Mesenchymal stem cell (in vitro differentiated cells and primary cell): ENCODE results near the gene SH2D5.

ENCODE experiments used
- DNase-seq: peaks from one replicate; pipeline ENCODE4 v3.0.0-alpha.2; 2013
- H2AFZ ChIP-seq: one replicate; pipeline ENCODE4 v1.6.1; 2013; ENCODE audit warnings: low read depth, mild to moderate bottlenecking, control low read depth, inconsistent platforms, low read length, moderate library complexity
- H2AK5ac ChIP-seq: 2 replicates; pipeline ENCODE4 v1.6.1; 2013; ENCODE audit warnings: low read length, moderate library complexity, mild to moderate bottlenecking, inconsistent platforms; ENCODE audit not compliant: severe bottlenecking
- H2BK120ac ChIP-seq: one replicate; pipeline ENCODE4 v1.6.1; 2013; ENCODE audit warnings: low read depth, mild to moderate bottlenecking, inconsistent platforms, low read length, moderate library complexity
- H2BK12ac ChIP-seq, 2 experiments: one replicate each; pipeline ENCODE4 v1.6.1; 2013; ENCODE audit warnings: inconsistent platforms in 2 of 2, low read length in 2 of 2, mild to moderate bottlenecking in 2 of 2, moderate library complexity in 2 of 2, control low read depth in 1 of 2
- H2BK15ac ChIP-seq: one replicate; pipeline ENCODE4 v1.6.1; 2013; ENCODE audit warnings: mild to moderate bottlenecking, low read depth, inconsistent platforms; ENCODE audit not compliant: poor library complexity, severe bottlenecking
- H2BK5ac ChIP-seq: 2 replicates; pipeline ENCODE4 v1.6.1; 2013; ENCODE audit warnings: low read depth, mild to moderate bottlenecking, low read length, control low read depth, inconsistent platforms; ENCODE audit not compliant: poor library complexity, severe bottlenecking
- H3K14ac ChIP-seq, 2 experiments: one replicate each; pipeline ENCODE4 v1.6.1; 2013; ENCODE audit warnings: inconsistent platforms in 2 of 2, low read length in 2 of 2, control low read depth in 1 of 2, mild to moderate bottlenecking in 1 of 2, moderate library complexity in 1 of 2
- H3K18ac ChIP-seq, 2 experiments: one replicate each; pipeline ENCODE4 v1.6.1; 2013; ENCODE audit warnings: inconsistent platforms in 2 of 2, low read length in 2 of 2, control low read depth in 1 of 2, low read depth in 1 of 2, mild to moderate bottlenecking in 1 of 2
- H3K23ac ChIP-seq, 2 experiments: one replicate each; pipeline ENCODE4 v1.6.1; 2013; ENCODE audit warnings: inconsistent platforms in 2 of 2, low read length in 2 of 2, mild to moderate bottlenecking in 2 of 2, moderate library complexity in 2 of 2, control low read depth in 1 of 2
- H3K27ac ChIP-seq: 2 replicates; pipeline ENCODE4 v1.5.1; 2013; ENCODE audit warnings: mild to moderate bottlenecking, moderate library complexity, low read length, control low read depth, inconsistent platforms; ENCODE audit not compliant: poor library complexity, severe bottlenecking
- H3K27me3 ChIP-seq, 2 experiments: 2 replicates each; pipeline versions ENCODE4 v1.6.1 to v1.7.0; 2013; ENCODE audit warnings: low read length in 2 of 2, mild to moderate bottlenecking in 2 of 2, moderate library complexity in 2 of 2, control low read depth in 1 of 2, inconsistent platforms in 1 of 2; ENCODE audit not compliant: control insufficient read depth in 1 of 2, insufficient read depth in 1 of 2
- H3K36me3 ChIP-seq, 2 experiments: 2 replicates each; pipeline versions ENCODE4 v1.6.1 to v1.7.0; 2013; ENCODE audit warnings: low read length in 2 of 2, control low read depth in 1 of 2, inconsistent platforms in 1 of 2, low read depth in 1 of 2, mild to moderate bottlenecking in 1 of 2; ENCODE audit not compliant: insufficient read depth in 2 of 2, control insufficient read depth in 1 of 2
- H3K4ac ChIP-seq, 2 experiments: one replicate each; pipeline ENCODE4 v1.6.1; 2013; ENCODE audit warnings: inconsistent platforms in 2 of 2, low read length in 2 of 2, mild to moderate bottlenecking in 2 of 2, moderate library complexity in 2 of 2, control low read depth in 1 of 2, low read depth in 1 of 2
- H3K4me1 ChIP-seq: 2 replicates; pipeline ENCODE4 v1.6.1; 2013; ENCODE audit warnings: low read depth, low read length, control low read depth; ENCODE audit not compliant: control insufficient read depth, insufficient read depth
- H3K4me2 ChIP-seq: 2 replicates; pipeline ENCODE4 v1.6.1; 2013; ENCODE audit warnings: low read length, mild to moderate bottlenecking, inconsistent platforms; ENCODE audit not compliant: poor library complexity, severe bottlenecking
- H3K4me3 ChIP-seq, 2 experiments: 2 replicates each; pipeline versions ENCODE4 v1.5.1 to v1.7.0; 2013; ENCODE audit warnings: low read length in 2 of 2, mild to moderate bottlenecking in 2 of 2, control low read depth in 1 of 2, low read depth in 1 of 2; ENCODE audit not compliant: insufficient read depth in 1 of 2
- H3K79me1 ChIP-seq: replicated peaks from 2 replicates; pipeline ENCODE4 v1.6.1; 2013; ENCODE audit warnings: mild to moderate bottlenecking, control low read depth, low read length, inconsistent platforms; ENCODE audit not compliant: poor library complexity, severe bottlenecking
- H3K9ac ChIP-seq: 2 replicates; pipeline ENCODE4 v1.7.0; 2013; ENCODE audit warnings: mild to moderate bottlenecking, low read length, moderate library complexity
- H3K9me3 ChIP-seq: 2 replicates; pipeline ENCODE4 v1.7.0; 2013; ENCODE audit warnings: mild to moderate bottlenecking, low read length; ENCODE audit not compliant: control insufficient read depth
- H4K8ac ChIP-seq: one replicate; pipeline ENCODE4 v1.6.1; 2013; ENCODE audit warnings: inconsistent platforms, mild to moderate bottlenecking, low read length, moderate library complexity
- H4K91ac ChIP-seq: one replicate; pipeline ENCODE4 v1.6.1; 2013; ENCODE audit warnings: mild to moderate bottlenecking, low read length, inconsistent platforms
- WGBS: methylation state at CpG from one replicate; pipeline ENCODE4 v1.1.7; 2013; ENCODE audit warnings: mixed read lengths; 5-methylcytosine and 5-hydroxymethylcytosine counted together

The SH2D5 gene

DNA sequence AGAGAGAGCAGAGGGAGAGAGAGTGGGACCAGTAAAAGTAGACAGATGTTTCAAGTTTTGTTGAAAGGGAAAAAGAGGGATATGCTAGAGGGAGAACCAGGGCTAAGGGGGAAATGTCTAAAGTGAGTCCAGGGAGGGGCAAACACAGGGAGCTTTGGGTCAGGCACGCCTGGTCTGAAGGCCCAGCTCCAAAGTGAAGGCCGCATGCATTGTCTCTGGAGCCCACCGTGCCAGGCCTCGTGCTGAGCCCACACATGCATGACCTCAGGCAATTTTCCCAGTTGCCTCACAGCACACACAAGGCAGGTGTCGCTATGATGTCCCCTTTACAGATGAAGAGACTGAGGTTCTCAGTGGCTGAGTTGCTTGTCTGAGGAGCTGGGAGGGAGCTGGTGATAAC, 30.7 kb downstream of the SH2D5 start:
- Histone ChIP-seq H3K27me3 (peaks cover 0 to 6% of the 10 kb centered on the region in 2 experiments), H3K14ac (no peak overlapping the region), H2BK12ac (no peak overlapping the region), H3K9ac (no peak overlapping the region), H3K4me1 (peaks cover 22% of the 10 kb centered on the region), H3K36me3 (peaks cover 0 to 12% of the 10 kb centered on the region in 2 experiments), H3K4ac (no peak overlapping the region), H3K27ac (no peak overlapping the region), H3K4me2 (no peak overlapping the region), H3K4me3 (no peak overlapping the region), H2AFZ (no peak overlapping the region), H3K9me3 (no peaks in the 10 kb centered on the region), H3K79me1 (peaks cover 2% of the 10 kb centered on the region), H2BK15ac (no peak overlapping the region), H4K8ac (peak overlapping the region; percentile 29), H2BK5ac (no peak overlapping the region), H2BK120ac (no peak overlapping the region), H4K91ac (no peak overlapping the region), H2AK5ac (no peak overlapping the region), H3K18ac (no peak overlapping the region), H3K23ac (no peak overlapping the region)
- 85% methylated on average over 4 of the region's 5 CpGs for WGBS
- DNase-seq, result no peak

DNA sequence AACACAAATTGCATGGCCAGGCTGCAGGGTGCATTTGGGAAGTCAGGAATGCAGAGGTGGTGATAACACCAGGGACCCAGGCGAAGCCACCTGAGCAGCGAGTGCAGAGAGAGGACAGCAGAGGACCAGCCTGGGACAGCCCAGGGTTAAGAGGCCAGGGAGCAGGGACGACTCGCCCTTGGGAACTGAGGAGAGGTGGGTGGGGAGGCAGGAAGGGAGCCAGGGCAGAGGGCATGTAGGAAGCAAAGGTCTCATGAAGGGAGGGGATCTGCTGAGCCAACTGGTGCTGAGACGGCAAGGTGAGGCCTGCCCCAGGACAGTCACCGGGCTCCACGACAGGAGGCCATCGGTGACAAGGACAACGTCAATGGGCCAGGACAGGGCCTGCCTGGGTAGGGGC, 31.1 kb downstream of the SH2D5 start:
- DNase-seq, result no peak
- H2BK12ac ChIP-seq, result peak overlapping the region in 1 of 2 experiments; percentile 1
- H3K27ac ChIP-seq, result no peak overlapping the region
- no peak overlapping the region for H4K8ac ChIP-seq
- no peak overlapping the region for H3K4ac ChIP-seq
- peaks cover 0 to 6% of the 10 kb centered on the region in 2 experiments for H3K27me3 ChIP-seq
- H3K36me3 ChIP-seq, result peaks cover 0 to 12% of the 10 kb centered on the region in 2 experiments
- H2BK5ac ChIP-seq, result no peak overlapping the region
- H3K9me3 ChIP-seq, result no peaks in the 10 kb centered on the region
- peaks cover 22% of the 10 kb centered on the region for H3K4me1 ChIP-seq
- H3K14ac ChIP-seq, result no peak overlapping the region
- H3K4me3 ChIP-seq, result no peak overlapping the region
- 94% methylated on average over 9 of the region's 9 CpGs for WGBS
- no peak overlapping the region for H3K4me2 ChIP-seq
- H2AFZ ChIP-seq, result no peak overlapping the region
- H3K9ac ChIP-seq, result no peak overlapping the region
- no peak overlapping the region for H3K23ac ChIP-seq
- peaks cover 2% of the 10 kb centered on the region for H3K79me1 ChIP-seq
- H2BK120ac ChIP-seq, result no peak overlapping the region
- no peak overlapping the region for H2BK15ac ChIP-seq
- H3K18ac ChIP-seq, result no peak overlapping the region
- H4K91ac ChIP-seq, result no peak overlapping the region
- H2AK5ac ChIP-seq, result no peak overlapping the region

DNA sequence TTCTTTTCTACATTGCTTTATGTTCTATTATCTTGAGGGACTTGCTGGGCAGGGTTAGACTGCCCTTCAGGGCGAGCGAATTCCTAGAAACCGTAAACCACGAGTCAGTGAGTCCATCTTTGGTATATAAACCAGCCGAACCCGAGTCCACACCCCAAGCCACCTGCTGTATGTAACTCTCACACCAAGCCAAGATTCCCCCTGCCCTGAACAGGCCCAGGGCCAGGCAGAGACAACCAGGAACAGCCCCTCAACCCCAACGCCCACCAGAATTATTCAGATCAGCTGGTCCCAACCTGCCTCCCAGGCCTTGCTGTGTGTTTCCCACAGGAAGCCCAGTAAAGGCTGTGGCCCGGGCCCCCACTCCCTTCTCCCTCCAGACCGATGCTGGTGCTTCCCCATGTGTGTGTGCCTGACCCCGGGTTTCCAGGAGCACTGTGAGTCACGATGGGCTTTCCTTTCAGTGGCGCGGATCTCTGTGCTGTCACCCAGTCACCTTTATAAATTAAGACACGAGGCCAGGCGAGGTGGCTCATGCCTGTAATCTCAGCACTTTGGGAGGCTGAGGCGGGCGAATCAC, 31.8 kb downstream of the SH2D5 start:
- no peak overlapping the region for H3K14ac ChIP-seq
- H3K4me3 ChIP-seq, result no peak overlapping the region
- peaks cover 0 to 12% of the 10 kb centered on the region in 2 experiments for H3K36me3 ChIP-seq
- H3K27ac ChIP-seq, result no peak overlapping the region
- peaks cover 0 to 6% of the 10 kb centered on the region in 2 experiments for H3K27me3 ChIP-seq
- peak; percentile 29 for DNase-seq
- H2BK12ac ChIP-seq, result peak overlapping the region in 1 of 2 experiments; percentile 20
- H3K4me1 ChIP-seq, result peaks cover 25% of the 10 kb centered on the region
- H3K79me1 ChIP-seq, result peaks cover 2% of the 10 kb centered on the region
- H2AFZ ChIP-seq, result no peak overlapping the region
- no peak overlapping the region for H4K8ac ChIP-seq
- no peaks in the 10 kb centered on the region for H3K9me3 ChIP-seq
- H3K4me2 ChIP-seq, result no peak overlapping the region
- no peak overlapping the region for H2BK15ac ChIP-seq
- H4K91ac ChIP-seq, result no peak overlapping the region
- no peak overlapping the region for H2BK5ac ChIP-seq
- no peak overlapping the region for H3K23ac ChIP-seq
- WGBS, result 67% methylated on average over 17 of the region's 17 CpGs
- no peak overlapping the region for H3K18ac ChIP-seq
- H3K9ac ChIP-seq, result no peak overlapping the region
- H2BK120ac ChIP-seq, result no peak overlapping the region
- peak overlapping the region in 1 of 2 experiments; percentile 10 for H3K4ac ChIP-seq
- peak overlapping the region; percentile 62 for H2AK5ac ChIP-seq

DNA sequence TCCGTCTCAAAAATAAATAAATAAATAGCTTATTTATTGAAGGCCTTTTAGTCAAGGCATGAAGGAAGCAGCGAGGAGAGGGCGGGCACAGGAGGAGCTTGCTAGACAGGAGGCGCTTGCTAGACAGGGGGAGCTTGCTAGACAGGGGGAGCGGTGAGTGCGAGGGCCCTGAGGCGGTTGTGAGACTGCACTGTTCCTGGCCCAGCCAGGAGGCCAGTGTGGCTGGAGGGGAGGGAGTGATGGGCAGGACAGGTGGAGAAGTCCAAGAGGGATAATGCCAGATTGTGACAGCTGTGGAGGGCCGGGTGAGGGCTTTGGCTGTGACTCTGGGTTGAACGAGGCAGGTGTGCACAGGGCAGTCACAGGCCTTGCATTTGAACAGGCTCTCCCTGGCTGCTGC, 32.9 kb downstream of the SH2D5 start:
- no peak overlapping the region for H3K4me2 ChIP-seq
- H4K8ac ChIP-seq, result peak overlapping the region; percentile 3
- peaks cover 29% of the 10 kb centered on the region for H3K4me1 ChIP-seq
- H3K36me3 ChIP-seq, result peaks cover 0 to 8% of the 10 kb centered on the region in 2 experiments
- peak overlapping the region in 1 of 2 experiments; percentile 6 for H3K18ac ChIP-seq
- H2AK5ac ChIP-seq, result no peak overlapping the region
- peak overlapping the region in 1 of 2 experiments; percentile 29 for H3K14ac ChIP-seq
- H3K27me3 ChIP-seq, result peaks cover 0 to 6% of the 10 kb centered on the region in 2 experiments
- H3K79me1 ChIP-seq, result peaks cover 2% of the 10 kb centered on the region
- H2BK120ac ChIP-seq, result no peak overlapping the region
- H3K27ac ChIP-seq, result no peak overlapping the region
- H2AFZ ChIP-seq, result no peak overlapping the region
- H2BK15ac ChIP-seq, result no peak overlapping the region
- DNase-seq, result no peak
- no peak overlapping the region for H3K4me3 ChIP-seq
- H2BK5ac ChIP-seq, result no peak overlapping the region
- H2BK12ac ChIP-seq, result peak overlapping the region in 1 of 2 experiments; percentile 80
- H3K9ac ChIP-seq, result no peak overlapping the region
- peak overlapping the region; percentile 55 for H4K91ac ChIP-seq
- H3K9me3 ChIP-seq, result no peaks in the 10 kb centered on the region
- no peak overlapping the region for H3K4ac ChIP-seq
- WGBS, result 93% methylated on average over 8 of the region's 9 CpGs
- H3K23ac ChIP-seq, result no peak overlapping the region
